SK-N-SH (cell line): ENCODE measurements around the gene DPP4. TPM values are rescaled to one million over a fixed set of nuclear protein-coding genes. Genes with fewer than 3 reads are reported as not detected.

Experiments
- CTCF ChIA-PET: fragments of 300-600, 350-600 bp; formaldehyde crosslinking; extraction: SDS; loops from one replicate; lab custom pipeline; 2021; lab: Yijun Ruan, JAX
- POLR2A ChIA-PET: fragments of 350-600 bp; sonication (Branson Sonifier 250); formaldehyde crosslinking; extraction: SDS; loops from one replicate; lab custom pipeline; 2020; ENCODE audit warnings: antibody characterized with exemption, inconsistent platforms; lab: Yijun Ruan, JAX
- DNase-seq: peaks from one replicate; pipeline ENCODE4 v3.0.0; 2012
- H2AFZ ChIP-seq: fragments of 200-600 bp; sonication (generic); 2 replicates; pipeline ENCODE4 v1.8.1; 2016; ENCODE audit warnings: antibody characterized with exemption, mild to moderate bottlenecking, low read depth
- H3F3A ChIP-seq: fragments of 200-600 bp; sonication (generic); replicated peaks from 2 replicates; pipeline ENCODE3; 2016; ENCODE audit warnings: antibody characterized with exemption, mild to moderate bottlenecking; ENCODE audit not compliant: insufficient read depth
- H3K27ac ChIP-seq, 2 experiments: fragments of 200-500 bp in 1 of 2; fragments of 200-600 bp in 1 of 2; sonication (Bioruptor generic) in 1 of 2; sonication (generic), shearing (Covaris generic) in 1 of 2; 2 replicates each; pipeline versions ENCODE4 v1.5.1 to v1.6.1; 2014 to 2016; ENCODE audit warnings: low read depth in 2 of 2, inconsistent platforms in 1 of 2, low read length in 1 of 2, mild to moderate bottlenecking in 1 of 2, mixed read lengths in 1 of 2
- H3K27me3 ChIP-seq: fragments of 200-600 bp; sonication (generic), shearing (Covaris generic); 2 replicates; pipeline ENCODE4 v1.6.1; 2016; ENCODE audit warnings: mixed run types; ENCODE audit not compliant: insufficient read depth
- H3K36me3 ChIP-seq, 2 experiments: fragments of 200-500 bp in 1 of 2; fragments of 200-600 bp in 1 of 2; sonication (Bioruptor generic) in 1 of 2; sonication (generic) in 1 of 2; replicated peaks in 1 of 2; 2 replicates each; pipeline versions ENCODE3 to v1.5.1; 2014 to 2016; ENCODE audit warnings: low read length in 1 of 2, mild to moderate bottlenecking in 1 of 2; ENCODE audit not compliant: insufficient read depth in 2 of 2, control insufficient read depth in 1 of 2
- H3K4me1 ChIP-seq, 2 experiments: fragments of 200-500 bp in 1 of 2; fragments of 200-600 bp in 1 of 2; sonication (Bioruptor generic) in 1 of 2; sonication (generic), shearing (Covaris generic) in 1 of 2; 2 replicates each; pipeline versions ENCODE4 v1.5.1 to v1.6.1; 2014 to 2016; ENCODE audit warnings: low read depth in 1 of 2, low read length in 1 of 2, mixed run types in 1 of 2; ENCODE audit not compliant: insufficient read depth in 2 of 2, control insufficient read depth in 1 of 2
- H3K4me2 ChIP-seq: fragments of 200-600 bp; sonication (generic), shearing (Covaris generic); 2 replicates; pipeline ENCODE4 v1.6.1; 2017; ENCODE audit warnings: mixed run types
- H3K4me3 ChIP-seq, 2 experiments: fragments of 200-500 bp in 1 of 2; fragments of 200-600 bp in 1 of 2; sonication (Bioruptor generic) in 1 of 2; sonication (generic), shearing (Covaris generic) in 1 of 2; 2 replicates each; pipeline versions ENCODE4 v1.5.1 to v1.8.1; 2014 to 2016; ENCODE audit warnings: low read depth in 2 of 2, inconsistent platforms in 1 of 2, low read length in 1 of 2, mild to moderate bottlenecking in 1 of 2, mixed read lengths in 1 of 2, moderate library complexity in 1 of 2
- H3K79me2 ChIP-seq: fragments of 200-600 bp; sonication (generic); 2 replicates; pipeline ENCODE4 v1.8.1; 2017; ENCODE audit warnings: mild to moderate bottlenecking; ENCODE audit not compliant: insufficient read depth
- H3K9ac ChIP-seq: fragments of 200-600 bp; sonication (generic); 2 replicates; pipeline ENCODE4 v1.6.1; 2017; ENCODE audit warnings: mixed run types
- H3K9me2 ChIP-seq: fragments of 200-600 bp; sonication (generic); 2 replicates; pipeline ENCODE4 v1.6.1; 2017; ENCODE audit warnings: mixed run types
- H3K9me3 ChIP-seq: fragments of 200-600 bp; sonication (generic); 2 replicates; pipeline ENCODE4 v1.6.1; 2017; ENCODE audit warnings: mixed run types, mild to moderate bottlenecking, moderate library complexity
- H4K20me1 ChIP-seq: fragments of 200-600 bp; sonication (generic); 2 replicates; pipeline ENCODE4 v1.6.1; 2017; ENCODE audit warnings: mild to moderate bottlenecking, mixed run types; ENCODE audit not compliant: insufficient read depth
- CTCF ChIP-seq: fragments of 200-600 bp; sonication (generic); IDR thresholded peaks from 2 replicates; pipeline ENCODE4 v1.6.1; 2017; ENCODE audit warnings: antibody characterized with exemption, mild to moderate bottlenecking, moderate library complexity
- ELF1 ChIP-seq: IDR thresholded peaks from 2 replicates; pipeline ENCODE4 v1.4.0; 2012
- FOXJ3 ChIP-seq: sonication (generic); formaldehyde crosslinking; IDR thresholded peaks from 2 replicates; pipeline ENCODE4 v1.5.1; 2020; ENCODE audit warnings: mild to moderate bottlenecking, missing genetic modification reagents
- GATA2 ChIP-seq: sonication (generic); formaldehyde crosslinking; IDR thresholded peaks from 2 replicates; pipeline ENCODE4 v1.5.0; 2020; ENCODE audit warnings: mild to moderate bottlenecking, missing genetic modification reagents
- MAX ChIP-seq: IDR thresholded peaks from 2 replicates; pipeline ENCODE4 v1.4.0; 2012; ENCODE audit warnings: low read depth
- RCOR1 ChIP-seq: fragments of 150-350 bp; IDR thresholded peaks from 2 replicates; pipeline ENCODE4 v1.6.1; 2017; ENCODE audit warnings: antibody characterized with exemption, low read length
- REST ChIP-seq: IDR thresholded peaks from 2 replicates; pipeline ENCODE4 v1.6.1; 2012; ENCODE audit warnings: mild to moderate bottlenecking, low read depth, low read length, moderate library complexity
- RFX5 ChIP-seq: IDR thresholded peaks from 2 replicates; pipeline ENCODE4 v1.6.1; 2012; ENCODE audit warnings: mild to moderate bottlenecking, improper control_type of control experiment, low read length
- SMC3 ChIP-seq: IDR thresholded peaks from 2 replicates; pipeline ENCODE4 v1.6.1; 2012; ENCODE audit warnings: low read depth, low read length, improper control_type of control experiment
- TCF12 ChIP-seq: IDR thresholded peaks from 2 replicates; pipeline ENCODE4 v1.4.0; 2012
- TEAD4 ChIP-seq: IDR thresholded peaks from 2 replicates; pipeline ENCODE4 v1.4.0; 2012; ENCODE audit warnings: mild to moderate bottlenecking, borderline replicate concordance; ENCODE audit not compliant: insufficient read depth
- USF2 ChIP-seq: fragments of 150-350 bp; IDR thresholded peaks from 2 replicates; pipeline ENCODE4 v1.6.1; 2017; ENCODE audit warnings: antibody characterized with exemption, low read length, low read depth, borderline replicate concordance
- ZBTB33 ChIP-seq: IDR thresholded peaks from 2 replicates; pipeline ENCODE4 v1.4.0; 2012; ENCODE audit warnings: low read depth, borderline replicate concordance
- WGBS: methylation state at CpG from one replicate; pipeline ENCODE4 v1.1.6; 2017; ENCODE audit warnings: low lambda C conversion rate; 5-methylcytosine and 5-hydroxymethylcytosine counted together
- polyA plus RNA-seq, 3 experiments: library from polyadenylated mRNA; depleted of rRNA; stranded (reverse); fragments of >200 nt; gene quantifications; 2 replicates each; pipeline ENCODE4 v1.2.3, GENCODE V29; 2012

DPP4 gene
- polyA plus RNA-seq, 1 of the 3 experiments (the other 2 are of a cell fraction) = 5.0 TPM

GRCh38 chr2:162113088-162113775 lies 39.2 kb upstream of the DPP4 start:
- Histone ChIP-seq H3K9me3 (peaks cover 8% of the 10 kb centered on the region), H3K79me2 (no peaks in the 10 kb centered on the region), H3K4me1 (0 out of 4 replicates have a peak, but pooled peaks cover 0 to 3% of the 10 kb centered on the region in 2 experiments), H3K27me3 (no peaks in the 10 kb centered on the region), H3F3A (peaks cover 7% of the 10 kb centered on the region), H3K36me3 (peaks cover 0 to 5% of the 10 kb centered on the region in 2 experiments), H3K9ac (no peak overlapping the region), H3K4me2 (no peak overlapping the region), H4K20me1 (no peaks in the 10 kb centered on the region), H3K4me3 (no peak overlapping the region), H2AFZ (no peak overlapping the region), H3K9me2 (no peaks in the 10 kb centered on the region), H3K27ac (no peak overlapping the region)
- ChIA-PET POLR2A (no interaction called here), CTCF (interaction anchor here (1.1 kb wide), 1 partner anchor 185 kb away, joined by 3 read pairs; no protein-coding TSS in a partner anchor)
- TF ChIP-seq ZBTB33 (no peak), CTCF (no peak), SMC3 (no peak), TCF12 (no peak), GATA2 (no peak), ELF1 (no peak), RFX5 (no peak), FOXJ3 (no peak), RCOR1 (no peak), TEAD4 (no peak), MAX (no peak)
- DNase-seq = no peak
- 64% methylated on average over 3 of the region's 3 CpGs for WGBS

- H3K4me2 ChIP-seq = no peak overlapping the region
- H2AFZ ChIP-seq = no peak overlapping the region
- H3K27me3 ChIP-seq = no peaks in the 10 kb centered on the region
- TF ChIP-seq REST = peak; percentile 80; the same call in 1 of the 2 replicates
- no peak for TF ChIP-seq USF2
- H3K9ac ChIP-seq = no peak overlapping the region
- ChIA-PET CTCF (no interaction called here), POLR2A (no interaction called here)
- 69% methylated on average over 5 of the region's 5 CpGs for WGBS
- peaks cover 0 to 5% of the 10 kb centered on the region in 2 experiments for H3K36me3 ChIP-seq
- H3K4me1 ChIP-seq = no peaks in the 10 kb centered on the region
- no peaks in the 10 kb centered on the region for H4K20me1 ChIP-seq
- DNase-seq = no peak
- H3K79me2 ChIP-seq = no peaks in the 10 kb centered on the region
- no peak overlapping the region for H3K27ac ChIP-seq
- H3K9me3 ChIP-seq = peaks cover 8% of the 10 kb centered on the region
- H3F3A ChIP-seq = no peaks in the 10 kb centered on the region
- no peaks in the 10 kb centered on the region for H3K9me2 ChIP-seq
- H3K4me3 ChIP-seq = no peak overlapping the region
Observed at GRCh38 chr2:162111958-162112850, 38.2 kb upstream of the DPP4 start.
